Right ventricle myocardium superior (tissue), 1 donor: Measurements from ENCODE around the gene DPPA3. TPM values are rescaled to one million over a fixed set of nuclear protein-coding genes. Genes with fewer than 3 reads are reported as not detected.
"Not testable (repeated sequence)": the region's sequence is repeated elsewhere in the genome, so short reads cannot be mapped to it uniquely, and the experiment has no call there.

Source experiments
- ATAC-seq: fragments of 200-7000 bp; cut with Tn5 transposase; one replicate; pipeline ENCODE4 v1.9.1; 2020; ENCODE audit warnings: mild to moderate bottlenecking; ENCODE audit not compliant: poor library complexity
- DNase-seq: peaks from one replicate; pipeline ENCODE4 v3.0.0-alpha.2; 2020
- intact Hi-C: fragments of 100-400 bp; cut with DNase I; formaldehyde crosslinking; loops from one replicate; pipeline ENCODE4 v1.11.2; 2022
- long read RNA-seq: library from polyadenylated mRNA; unstranded; transcript quantifications from one replicate; pipeline ENCODE4 v2.0.0, GENCODE V29; 2021
- total RNA-seq: library from RNA; stranded (reverse); fragmentation: NEBNext Ultra II Directional; extraction: Animal tissue kit (Norgen Biotek cat#: 25700); gene quantifications from one replicate; pipeline ENCODE4 v1.2.1, GENCODE V29; 2021
- donor health status: DM: no; HTN: yes; CAD: no; lungs with severe emphysema.

Gene DPPA3
- total RNA-seq, result not detected
- long read RNA-seq, result 0 reads

DNA sequence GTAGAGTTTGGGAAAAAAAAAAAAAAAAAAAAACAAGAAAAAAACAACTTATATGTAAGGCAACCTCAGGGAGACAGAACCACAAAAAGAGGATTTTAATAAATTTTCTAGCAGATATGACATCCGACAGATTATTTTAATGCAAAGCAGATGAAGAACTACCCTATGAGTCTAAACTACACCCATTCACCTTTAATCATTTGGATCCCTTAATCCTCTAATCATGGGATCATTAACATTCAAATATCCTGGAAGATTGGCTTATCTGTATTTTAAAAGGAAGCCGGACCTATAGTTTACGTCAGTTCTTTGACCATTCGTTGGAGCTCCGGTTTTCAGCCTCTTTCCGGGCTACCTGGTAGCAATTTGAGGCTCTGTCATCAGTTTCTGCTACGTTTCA lies at the start of gene DPPA3:
DPPA3 (plus strand) TSS at position 301 of the 400 bp plus-strand sequence. CDS start 138 bp downstream, outside the sequence.
- DNase-seq, result no peak
- no peak for ATAC-seq
- intact Hi-C loops, result no loop called here

DNA sequence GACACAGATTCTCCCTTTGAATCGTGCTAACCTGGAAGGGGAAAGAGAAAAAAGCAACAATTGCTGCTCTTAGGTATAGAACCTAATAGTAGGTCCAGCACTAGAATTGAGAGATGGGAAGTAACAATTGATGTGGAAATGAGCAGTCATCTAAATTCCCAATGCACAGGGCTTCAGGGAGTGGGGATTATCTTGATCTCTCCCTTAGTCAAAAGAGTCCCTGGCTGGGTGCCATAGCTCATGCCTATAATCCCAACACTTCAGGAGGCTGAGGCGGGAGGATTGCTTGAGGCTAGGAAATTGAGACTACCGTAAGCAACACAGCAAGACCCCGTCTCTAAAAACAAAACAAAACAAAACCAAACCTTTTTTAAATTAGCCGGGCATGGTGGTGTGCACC lies 49.5 kb upstream of the DPPA3 start:
- intact Hi-C loops, result no loop called here
- no peak for DNase-seq
- no peak for ATAC-seq

DNA sequence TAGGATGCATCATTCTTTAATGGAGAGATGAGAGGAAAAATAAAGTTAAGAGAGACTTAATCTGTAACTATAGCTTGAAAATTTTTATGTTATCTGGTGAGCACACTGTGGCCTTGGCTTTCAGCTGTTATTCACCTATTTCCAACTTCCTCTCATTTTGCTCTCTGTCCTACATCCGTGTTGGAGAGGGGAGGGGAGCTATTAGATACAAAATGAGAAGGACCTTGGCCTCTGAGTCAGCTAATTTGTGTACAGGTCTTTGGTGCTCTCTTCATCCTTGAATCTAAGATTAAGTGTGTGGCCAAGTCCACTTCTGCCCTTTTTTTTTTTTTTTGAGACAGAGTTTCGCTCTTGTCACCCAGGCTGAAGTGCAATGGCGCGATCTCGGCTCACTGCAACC lies 44.6 kb upstream of the DPPA3 start:
- intact Hi-C loops, result no loop called here
- DNase-seq (no peak), ATAC-seq (no peak)

DNA sequence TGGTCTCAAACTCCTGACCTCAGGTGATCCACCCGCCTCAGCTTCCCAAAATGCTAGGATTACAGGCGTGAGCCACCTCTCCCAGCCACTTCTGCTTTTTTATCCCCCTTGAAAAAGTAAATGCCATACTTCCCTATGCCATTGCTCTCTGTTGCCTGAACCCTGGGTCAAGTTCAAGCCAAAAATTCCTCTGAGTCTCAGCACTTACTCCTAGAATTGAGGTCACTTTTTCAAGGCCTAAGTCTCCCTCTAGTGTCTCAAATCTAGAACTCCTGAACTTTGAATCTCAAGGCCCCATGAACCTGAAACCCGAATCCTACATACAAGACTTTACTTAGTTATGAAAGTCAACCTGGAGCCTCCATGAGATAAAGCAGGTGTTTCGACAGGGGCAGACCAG lies 44.1 kb upstream of the DPPA3 start:
- intact Hi-C loops, result no loop called here
- ATAC-seq (no peak), DNase-seq (no peak)

DNA sequence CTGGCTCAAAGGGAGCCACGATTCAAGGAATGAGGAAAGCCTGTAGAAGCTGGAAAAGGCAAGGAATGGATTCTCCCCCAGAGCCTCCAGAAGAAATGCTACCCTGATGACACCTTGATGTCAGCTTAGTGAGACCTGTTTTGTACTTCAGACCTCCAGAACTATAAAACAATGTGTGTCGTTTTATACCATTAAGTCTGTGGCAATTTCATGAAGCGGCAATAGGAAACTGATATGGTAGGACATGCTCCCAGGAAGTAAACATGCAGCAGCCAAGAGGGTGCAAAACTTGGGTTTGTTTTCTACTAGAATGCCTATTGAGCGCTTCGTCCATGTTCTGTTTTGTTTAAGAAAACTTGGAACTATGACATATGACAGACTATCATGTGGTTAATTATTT lies 43.1 kb upstream of the DPPA3 start:
- DNase-seq, result no peak
- intact Hi-C loops, result no loop called here
- no peak for ATAC-seq

DNA sequence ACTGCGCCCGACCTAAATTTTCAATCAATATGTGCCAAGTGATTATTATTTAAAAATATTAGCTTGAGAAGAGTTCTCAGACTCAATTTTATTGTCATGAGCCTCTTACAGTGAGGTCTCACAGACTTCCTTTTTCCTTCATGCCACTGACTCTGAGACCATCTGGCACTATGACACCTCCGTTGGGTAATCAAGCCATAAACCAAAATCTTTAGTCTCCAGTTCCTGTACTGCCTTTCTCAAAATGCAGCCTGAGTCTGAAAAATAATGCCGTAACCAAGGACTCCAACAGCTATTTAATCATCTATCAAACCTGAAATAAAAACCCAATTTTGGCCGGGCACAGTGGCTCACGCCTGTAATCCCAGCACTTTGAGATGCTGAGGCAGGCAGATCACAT lies 35.8 kb upstream of the DPPA3 start:
- ATAC-seq, DNase-seq: not testable (repeated sequence)
- intact Hi-C loops, result loop anchor here (5.0 kb wide), 1 partner anchor 132 kb away; no protein-coding TSS in a partner anchor

DNA sequence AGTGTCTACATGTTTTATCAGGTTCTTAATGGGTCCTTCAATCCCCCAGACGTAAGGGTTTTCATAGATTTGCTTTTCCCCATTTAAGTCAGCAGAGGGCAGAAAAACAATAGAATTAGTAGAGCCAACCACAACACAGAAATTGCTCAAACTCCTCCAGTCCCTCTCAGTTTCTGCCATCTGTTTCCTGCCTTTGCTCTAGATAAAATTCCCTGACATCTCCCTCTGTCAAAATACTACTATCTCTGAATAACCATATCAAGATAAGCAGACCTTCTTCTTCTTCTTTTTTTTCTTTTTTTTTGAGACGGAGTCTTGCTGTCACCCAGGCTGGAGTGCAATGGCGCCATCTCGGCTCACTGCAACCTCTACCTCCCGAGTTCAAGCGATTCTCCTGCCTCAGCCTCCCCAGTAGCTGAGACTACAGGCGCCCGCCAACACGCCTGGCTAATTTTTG lies 33.8 kb upstream of the DPPA3 start:
- ATAC-seq, DNase-seq: not testable (repeated sequence)
- intact Hi-C loops, result loop anchor here (5.0 kb wide), 1 partner anchor 130 kb away; no protein-coding TSS in a partner anchor

DNA sequence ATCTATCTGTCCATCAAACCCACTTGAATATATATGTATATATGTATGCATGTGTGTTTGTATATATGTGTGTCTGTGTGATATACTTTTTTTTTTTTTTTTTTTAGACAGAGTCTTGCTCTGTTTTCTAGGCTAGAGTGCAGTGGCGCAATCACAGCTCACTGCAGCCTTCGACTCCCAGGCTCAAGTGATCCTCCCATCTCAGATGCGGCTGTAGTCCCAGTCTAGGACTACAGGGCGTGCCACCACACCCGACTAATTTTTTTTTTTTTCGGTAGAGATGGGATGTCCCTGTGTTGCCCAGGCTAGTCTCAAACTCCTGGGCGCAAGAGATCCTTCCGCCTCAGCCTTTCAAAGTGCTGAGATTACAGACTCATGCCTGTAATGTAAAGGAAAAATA lies 32.5 kb upstream of the DPPA3 start:
- intact Hi-C loops, result loop anchor here (5.0 kb wide), 1 partner anchor 129 kb away; no protein-coding TSS in a partner anchor

DNA sequence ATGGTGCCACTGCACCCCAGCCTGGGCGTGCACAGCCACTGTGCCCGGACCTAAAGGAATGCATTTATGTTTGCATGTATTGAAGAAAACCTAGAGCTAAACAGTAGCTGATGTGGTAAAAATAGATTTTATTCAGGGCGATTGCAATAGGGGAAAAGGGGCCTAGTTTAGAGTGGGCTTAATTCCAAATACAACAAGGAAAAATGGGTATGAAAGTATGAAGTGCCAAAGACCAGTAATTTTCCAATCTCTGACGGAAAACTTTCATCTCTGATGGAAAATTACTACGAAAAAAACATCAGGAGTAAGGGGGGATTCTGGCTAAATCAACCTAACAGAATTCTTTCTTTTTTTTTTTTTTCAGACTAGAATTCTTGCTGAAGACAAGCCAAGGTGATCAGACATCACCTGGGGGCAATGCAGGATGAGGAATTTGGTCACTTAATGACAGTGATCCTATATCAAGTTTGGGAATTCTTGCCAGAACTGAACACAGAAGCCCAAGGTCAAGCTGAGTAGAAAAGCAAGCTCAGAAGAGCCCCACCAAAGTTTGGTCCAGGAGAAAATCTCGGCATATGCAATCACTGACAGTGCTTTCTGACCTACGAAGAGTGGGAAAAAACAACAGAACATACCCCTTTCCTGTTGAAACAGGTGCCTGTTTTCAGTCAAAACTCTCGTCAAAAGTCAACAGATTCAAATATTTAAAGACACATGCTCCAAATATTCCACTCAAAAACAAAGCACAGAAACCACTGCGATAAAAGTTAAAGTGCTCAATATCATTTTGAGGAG lies 31.8 kb upstream of the DPPA3 start:
- DNase-seq (no peak), ATAC-seq (no peak)
- intact Hi-C loops, result loop anchor here (5.0 kb wide), 1 partner anchor 128 kb away; no protein-coding TSS in a partner anchor

More for the DNA sequence above, 32.5 kb upstream of the DPPA3 start:
- DNase-seq (no peak), ATAC-seq (no peak)

DNA sequence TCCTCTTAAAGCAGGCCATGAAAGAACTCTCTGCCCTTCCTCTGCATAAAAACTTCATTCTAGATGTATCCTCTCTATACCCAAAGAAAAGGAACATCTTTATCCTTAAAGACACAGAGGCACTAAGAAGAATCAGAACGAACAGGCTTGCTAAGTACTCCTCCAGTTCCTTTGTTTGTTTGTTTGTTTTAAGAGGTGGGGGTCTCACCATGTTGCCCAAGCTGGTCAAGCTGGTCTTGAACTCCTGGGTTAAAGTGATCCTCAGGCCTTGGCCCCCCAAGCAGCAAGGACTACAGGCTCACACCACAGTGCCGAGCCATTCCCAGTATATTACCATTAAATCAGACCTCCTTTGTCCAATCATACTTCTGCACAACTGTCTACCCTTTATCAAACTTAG lies 29.7 kb upstream of the DPPA3 start:
- DNase-seq, result no peak
- intact Hi-C loops, result no loop called here
- no peak for ATAC-seq

DNA sequence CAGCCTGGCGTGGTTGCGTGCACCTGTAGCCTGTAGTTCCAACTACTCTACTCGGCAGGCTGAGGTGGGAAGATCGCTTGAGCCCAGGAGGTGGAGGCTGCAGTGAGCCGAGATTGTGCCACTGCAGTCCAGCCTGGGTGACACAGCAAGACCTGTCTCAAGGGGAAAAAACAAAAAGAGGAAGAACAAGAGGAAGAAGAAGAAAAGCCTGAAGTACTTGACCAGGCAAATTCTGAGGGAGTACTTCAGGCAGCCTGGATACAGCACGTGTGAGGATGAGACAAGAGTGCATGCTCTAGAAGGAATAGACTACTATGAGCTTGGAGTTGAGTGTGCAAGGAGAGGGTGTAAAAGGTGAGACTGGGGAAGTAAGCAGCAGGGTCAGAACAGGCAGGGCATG lies 17.4 kb upstream of the DPPA3 start:
- intact Hi-C loops, result no loop called here
- DNase-seq, result no peak
- ATAC-seq, result no peak

DNA sequence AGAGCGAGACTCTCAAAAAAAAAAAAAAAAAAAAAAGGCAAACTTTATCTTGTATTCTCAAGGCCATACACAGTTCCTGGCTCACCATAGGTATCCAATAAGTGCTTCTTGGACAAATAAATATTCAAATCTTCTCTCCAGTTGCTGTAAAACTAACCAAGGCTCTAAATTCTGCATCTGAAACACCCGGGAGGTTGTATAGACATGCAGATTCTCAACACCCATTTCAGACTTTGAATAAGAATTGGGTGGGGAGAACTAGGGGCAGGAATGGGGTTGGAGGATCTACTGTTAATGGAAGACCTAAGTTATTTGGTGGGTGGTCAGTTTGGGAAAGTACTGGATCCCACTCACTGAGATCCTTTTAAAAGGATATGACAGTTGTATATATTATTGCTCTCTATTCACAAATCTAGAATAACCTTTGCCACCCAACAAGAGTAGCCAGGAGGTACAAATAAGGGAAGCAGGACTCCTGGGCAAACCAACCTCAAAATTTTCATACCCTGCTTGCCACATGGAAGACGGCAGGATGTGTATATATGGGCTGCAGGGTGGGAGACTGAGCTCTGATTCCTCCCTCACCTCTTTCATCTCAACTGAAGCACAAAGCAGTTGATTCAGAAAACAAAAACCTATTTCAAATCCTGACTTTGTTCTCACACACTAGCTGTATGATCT lies 16.5 kb upstream of the DPPA3 start:
- intact Hi-C loops, result no loop called here
- ATAC-seq, result no peak
- DNase-seq, result no peak

DNA sequence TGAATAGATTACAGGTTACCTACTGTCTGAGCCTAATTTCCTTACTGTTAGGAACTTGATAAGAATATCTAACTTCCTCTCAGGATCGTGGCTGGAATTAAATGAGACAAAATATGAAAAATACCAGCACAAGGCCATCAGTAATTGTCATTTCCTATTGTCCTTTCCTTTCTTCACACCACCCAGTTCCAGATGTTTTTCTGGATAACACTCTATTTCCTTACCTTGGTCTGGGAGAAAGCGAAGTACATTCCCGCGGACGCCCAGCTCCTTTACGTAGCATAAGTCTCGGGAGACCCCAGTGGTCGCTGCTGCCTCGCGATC lies 16.0 kb upstream of the DPPA3 start:
- intact Hi-C loops, result no loop called here
- DNase-seq, result no peak
- ATAC-seq, result no peak

DNA sequence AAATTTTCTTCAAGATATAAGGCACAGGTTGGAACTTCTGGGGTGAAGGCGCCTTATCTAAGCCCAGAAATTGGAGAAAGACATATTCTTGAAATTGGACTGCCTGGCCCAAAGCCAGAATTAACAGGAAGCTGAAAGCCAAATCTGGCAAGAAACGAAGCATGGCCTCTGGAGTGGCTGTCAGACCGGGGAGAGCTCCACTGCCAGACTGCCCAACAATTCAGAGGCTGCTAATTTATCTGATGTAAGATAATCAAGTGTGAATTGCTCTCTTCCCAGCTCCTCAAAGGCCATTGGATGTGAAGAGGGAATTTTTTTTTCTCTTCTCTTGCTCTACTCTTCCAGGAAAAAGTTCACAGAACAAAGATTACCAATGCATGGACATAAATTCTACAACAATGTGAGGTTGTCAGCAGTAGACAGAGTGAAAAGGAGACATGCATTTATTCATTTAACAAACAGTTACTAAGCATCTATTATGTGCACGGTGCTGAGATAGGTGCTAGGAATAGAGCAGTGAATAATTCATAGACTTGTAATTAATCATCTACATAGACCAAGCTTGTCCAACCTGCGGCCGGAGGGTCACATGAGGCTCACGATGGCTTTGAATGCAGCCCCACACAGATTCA lies 15.6 kb upstream of the DPPA3 start, which contains the start of gene GDF3:
GDF3 (minus strand) TSS at position 210 of the 632 bp plus-strand sequence; CDS start at position 163, 47 bp downstream.
- intact Hi-C loops, result no loop called here
- no peak for ATAC-seq
- DNase-seq, result peak; percentile 42

DNA sequence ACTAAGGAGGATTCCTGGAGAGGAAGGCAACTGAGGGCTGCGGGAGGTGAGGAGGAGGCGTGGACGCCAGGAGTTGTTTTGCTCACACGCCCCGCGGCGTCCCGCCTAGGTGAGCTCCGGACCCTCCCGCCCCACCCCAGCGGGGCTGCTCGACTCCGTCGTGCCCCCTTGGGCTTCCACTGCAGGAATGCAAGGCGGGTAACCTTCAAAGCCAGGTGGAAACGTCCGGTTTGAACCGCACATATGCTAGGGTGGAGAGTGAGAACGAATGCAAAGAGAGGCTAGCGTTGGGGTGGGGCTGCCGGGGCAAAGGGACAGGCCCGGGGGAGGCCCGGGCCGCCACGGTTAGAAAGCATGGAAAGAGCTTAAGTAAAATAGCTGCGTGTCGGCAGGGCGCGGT lies 5.4 kb upstream of the DPPA3 start:
- no peak for DNase-seq
- no peak for ATAC-seq
- intact Hi-C loops, result no loop called here

DNA sequence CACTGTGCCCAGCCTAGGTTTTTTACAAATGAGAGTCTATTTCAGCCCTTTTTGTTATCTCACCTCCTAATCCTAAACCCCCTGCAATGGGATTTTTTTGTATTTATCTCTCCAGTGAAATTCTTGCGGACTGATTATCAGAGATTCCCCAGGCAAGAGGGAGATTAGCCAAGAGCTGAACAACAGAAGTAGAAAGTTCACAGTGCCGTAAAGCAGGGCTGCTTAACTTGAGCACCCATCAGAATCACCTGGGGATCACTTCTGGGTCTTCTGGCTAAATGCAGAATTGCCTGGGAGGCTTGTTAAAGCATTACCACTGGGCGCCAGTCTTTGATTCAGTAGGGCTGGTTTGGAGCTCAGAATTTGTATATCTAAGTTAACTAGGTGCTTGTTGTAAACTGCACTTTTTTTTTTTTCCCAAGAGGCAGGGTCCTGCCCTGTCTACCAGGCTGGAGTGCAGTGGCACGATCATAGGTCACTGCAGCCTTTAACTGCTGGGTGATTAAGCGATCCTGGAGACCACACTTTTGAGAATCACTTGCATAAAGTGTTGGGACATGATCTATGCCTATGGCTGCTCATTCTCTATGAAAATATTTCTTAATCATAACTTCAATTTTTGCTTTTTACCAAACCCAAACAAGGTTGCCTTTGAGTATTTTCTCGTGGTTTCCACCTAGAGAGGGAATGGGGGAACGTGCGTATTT lies 1.1 kb upstream of the DPPA3 start:
- ATAC-seq (no peak), DNase-seq (no peak)
- intact Hi-C loops, result no loop called here

DNA sequence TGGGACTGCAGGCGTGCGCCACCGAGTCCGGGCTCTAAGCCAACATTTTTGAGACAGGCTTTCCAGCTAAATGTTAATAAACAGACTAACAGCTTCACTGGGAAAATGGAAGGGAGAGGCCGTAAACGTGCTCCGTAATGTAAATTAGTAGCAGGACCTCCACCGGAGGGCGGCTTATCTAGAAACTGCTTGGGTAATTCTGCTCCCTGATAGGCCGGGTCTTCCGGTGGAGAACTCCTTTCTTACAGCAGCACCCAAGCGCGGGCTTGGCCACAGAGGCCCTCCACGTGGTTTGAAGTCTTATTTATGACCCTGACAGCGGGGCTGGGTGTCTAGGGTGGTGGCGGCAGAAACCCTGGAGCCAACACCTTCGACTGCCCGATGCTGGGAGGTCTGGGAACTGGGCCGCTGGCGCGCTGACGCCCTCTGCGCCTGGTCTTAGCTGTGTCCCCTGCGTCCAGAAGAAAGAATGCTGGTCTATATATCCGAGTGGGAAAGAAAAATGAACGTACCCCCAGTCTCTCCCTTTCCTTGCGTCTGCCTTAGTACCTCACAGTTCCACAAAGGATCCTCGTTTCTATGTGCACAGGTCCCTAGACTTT lies 1.7 kb downstream of the DPPA3 start:
- intact Hi-C loops, result no loop called here

DNA sequence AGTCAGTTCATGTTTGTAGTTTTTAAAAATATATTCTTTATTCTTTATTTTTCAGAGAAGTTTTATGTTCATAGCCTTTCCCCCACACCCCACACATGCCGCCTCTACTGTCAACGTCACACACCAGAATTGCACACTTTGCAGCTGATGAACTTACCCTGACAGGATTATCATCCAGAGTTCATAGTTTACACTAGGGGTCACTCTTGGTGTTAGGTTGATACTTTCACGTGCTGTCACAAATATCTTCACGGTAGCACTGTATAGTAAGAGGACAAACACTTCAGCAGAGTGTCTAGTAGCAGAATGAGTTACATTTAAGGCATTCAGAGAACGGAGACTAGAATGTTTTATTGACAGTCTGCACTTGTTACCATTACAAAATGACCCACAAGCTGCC lies 5.1 kb downstream of the DPPA3 start:
- ATAC-seq (no peak), DNase-seq (no peak)
- intact Hi-C loops, result no loop called here

More for the DNA sequence above, 1.7 kb downstream of the DPPA3 start:
- no peak for DNase-seq
- no peak for ATAC-seq
